K562 (cell line): ENCODE measurements around the gene DSTYK. TPM values are rescaled to one million over a fixed set of nuclear protein-coding genes. Genes with fewer than 3 reads are reported as not detected.

ENCODE experiments used
- ATAC-seq: fragments of 200-7000 bp; cut with Tn5 transposase; 3 replicates; pipeline ENCODE4 v1.9.1; 2020; ENCODE audit warnings: moderate library complexity
- BruUV-seq: library from RNA; stranded (reverse); fragments of 400-500 nt; replicated peaks from 2 replicates; lab custom pipeline; 2021; lab: Mats Ljungman, UMichigan
- CTCF ChIA-PET: fragments of 300-600 bp; formaldehyde crosslinking; extraction: SDS; loops from one replicate; lab custom pipeline; 2021; ENCODE audit warnings: low intra/inter-chr PET ratio; lab: Yijun Ruan, JAX
- POLR2A ChIA-PET: fragments of 300-600, 350-650 bp; sonication (Branson Sonifier 250); formaldehyde crosslinking; extraction: SDS; loops from one replicate; lab custom pipeline; 2021; ENCODE audit warnings: antibody characterized with exemption, inconsistent platforms; lab: Yijun Ruan, JAX
- DNase-seq, 4 experiments: peaks; one replicate each; pipeline versions ENCODE4 v3.0.0 to v3.0.0-alpha.2; 2011 to 2018; ENCODE audit warnings: low spot score in 3 of 4, mixed read lengths in 3 of 4; ENCODE audit errors: extremely low read depth in 1 of 4
- FAIRE-seq: peaks from 2 replicates; lab custom pipeline; 2011; peaks lifted over from hg19 to GRCh38; lab: Jason Lieb, UNC
- H2AFZ ChIP-seq: 2 replicates; pipeline ENCODE4 v1.6.0; 2011; ENCODE audit warnings: low read depth, low read length, control low read depth, inconsistent platforms
- H3K27ac ChIP-seq: fragments of 200-600 bp; 3 replicates; pipeline ENCODE4 v1.8.0; 2011; ENCODE audit warnings: low read depth, mild to moderate bottlenecking, control low read depth, inconsistent platforms, low read length, moderate library complexity, mixed read lengths; ENCODE audit errors: extremely low read depth
- H3K27me3 ChIP-seq, 2 experiments: fragments of 300-600 bp in 1 of 2; 2 replicates in 1 of 2; 3 replicates in 1 of 2; pipeline versions ENCODE4 v1.6.0 to v1.8.0; 2011; ENCODE audit warnings: inconsistent platforms in 2 of 2, low read length in 2 of 2, mild to moderate bottlenecking in 1 of 2, mixed read lengths in 1 of 2, moderate library complexity in 1 of 2; ENCODE audit not compliant: control insufficient read depth in 2 of 2, insufficient read depth in 2 of 2
- H3K36me3 ChIP-seq: fragments of 300-600 bp; 3 replicates; pipeline ENCODE4 v1.8.0; 2011; ENCODE audit warnings: mild to moderate bottlenecking, low read length, inconsistent platforms; ENCODE audit not compliant: control insufficient read depth, insufficient read depth
- H3K4me1 ChIP-seq, 2 experiments: fragments of 200-600 bp in 1 of 2; replicated peaks in 1 of 2; 2 replicates in 1 of 2; 3 replicates in 1 of 2; pipeline versions ENCODE4 v1.5.1 to v1.8.0; 2011; ENCODE audit warnings: inconsistent platforms in 2 of 2, low read length in 2 of 2, mild to moderate bottlenecking in 1 of 2, mixed read lengths in 1 of 2, moderate library complexity in 1 of 2; ENCODE audit not compliant: control insufficient read depth in 2 of 2, insufficient read depth in 2 of 2
- H3K4me2 ChIP-seq: 2 replicates; pipeline ENCODE4 v1.6.1; 2011; ENCODE audit warnings: low read length, control low read depth, inconsistent platforms, mixed read lengths; ENCODE audit not compliant: insufficient read depth
- H3K4me3 ChIP-seq: fragments of 200-600 bp; sonication (generic), shearing (Covaris generic); 2 replicates; pipeline ENCODE4 v1.5.1; 2016; ENCODE audit warnings: control low read depth, inconsistent platforms
- H3K79me2 ChIP-seq: fragments of 200-600 bp; 3 replicates; pipeline ENCODE4 v1.8.0; 2011; ENCODE audit warnings: low read length, inconsistent platforms; ENCODE audit not compliant: control insufficient read depth, insufficient read depth
- H3K9ac ChIP-seq, 2 experiments: 2 replicates each; pipeline versions ENCODE4 v1.6.0 to v1.6.1; 2011; ENCODE audit warnings: low read depth in 2 of 2, low read length in 2 of 2, control low read depth in 1 of 2, inconsistent platforms in 1 of 2, mild to moderate bottlenecking in 1 of 2, mixed read lengths in 1 of 2; ENCODE audit not compliant: insufficient read depth in 1 of 2
- H3K9me1 ChIP-seq: one replicate; pipeline ENCODE4 v1.6.0; 2011; ENCODE audit warnings: inconsistent platforms, mild to moderate bottlenecking, low read length, moderate library complexity; ENCODE audit not compliant: control insufficient read depth, insufficient read depth
- H3K9me3 ChIP-seq: replicated peaks from 2 replicates; pipeline ENCODE4 v1.5.1; 2011; ENCODE audit warnings: low read depth, low read length, inconsistent platforms; ENCODE audit not compliant: control insufficient read depth, insufficient read depth
- H4K20me1 ChIP-seq: replicated peaks from 2 replicates; pipeline ENCODE4 v1.6.1; 2011; ENCODE audit warnings: low read length, inconsistent platforms, mixed read lengths; ENCODE audit not compliant: control insufficient read depth, insufficient read depth
- WGBS: fragments of 100-300 bp; shearing (Covaris generic); methylation state at CpG from one replicate; pipeline ENCODE4 v1.1.6; 2016; ENCODE audit warnings: low coverage, mixed read lengths; ENCODE audit not compliant: insufficient coverage; ENCODE audit errors: missing lambda C conversion rate; 5-methylcytosine and 5-hydroxymethylcytosine counted together
- in situ Hi-C: fragments of 300-500 bp; cut with MboI; formaldehyde crosslinking; loops from 4 replicates; pipeline ENCODE4 v1.15.0; 2018; ENCODE audit warnings: inconsistent platforms, mixed read lengths
- intact Hi-C: fragments of 100-400 bp; cut with micrococcal nuclease; formaldehyde crosslinking; loops from 2 replicates; pipeline ENCODE4 v1.14.2; 2022
- polyA plus RNA-seq, 8 experiments: library from polyadenylated mRNA; depleted of rRNA in 4 of 8; stranded (reverse) in 5 of 8; unstranded in 3 of 8; fragments of >200 nt; fragmentation: Nextera tagmentation in 2 of 8; fragmentation: Illumina TruSeq in 1 of 8; extraction: Ambion mirVana in 2 of 8; extraction: Trizol in 1 of 8; gene quantifications; 2 replicates each; pipeline versions ENCODE4 v1.2.1 to v1.2.3, GENCODE V29; 2011 to 2014; ENCODE audit warnings: inconsistent platforms in 1 of 8, missing spikeins in 1 of 8
- total RNA-seq, 7 experiments: library from RNA; depleted of rRNA in 6 of 7; stranded (reverse); fragments of >200 nt in 6 of 7; fragmentation: Illumina TruSeq in 2 of 7; extraction: Trizol in 2 of 7; gene quantifications; 2 replicates each; pipeline versions ENCODE4 v1.2.1 to v1.2.3, GENCODE V29; 2011 to 2021; ENCODE audit warnings: low replicate concordance in 1 of 7
- TF ChIP-seq, protein P1 (sequence below): fragments of 250-450 bp; sonication (Bioruptor Pico); IDR thresholded peaks from 2 replicates; pipeline ENCODE4 v1.8.0; 2022; ENCODE audit warnings: moderate library complexity, mild to moderate bottlenecking, inconsistent platforms
- TF ChIP-seq, protein P2 (sequence below): sonication (generic); formaldehyde crosslinking; IDR thresholded peaks from 2 replicates; pipeline ENCODE4 v1.8.1; 2023; ENCODE audit warnings: mild to moderate bottlenecking, missing genetic modification reagents

Gene DSTYK
- total and polyA plus RNA-seq, 9 of the 15 experiments (the other 6 are each of a cell fraction or from before 2014, with no cell fraction given): 4.2 to 7.1 (median 6.2) TPM

- Histone ChIP-seq H3K27ac (no peak overlapping the region), H3K9me3 (no peaks in the 10 kb centered on the region), H3K4me1 (peaks cover 20 to 23% of the 10 kb centered on the region in 2 experiments), H3K27me3 (peaks cover 0 to 22% of the 10 kb centered on the region in 2 experiments; a peak in 2 of 5 replicates), H3K4me2 (no peak overlapping the region), H2AFZ (no peak overlapping the region), H3K9me1 (no peaks in the 10 kb centered on the region), H3K4me3 (no peak overlapping the region), H3K79me2 (no peaks in the 10 kb centered on the region), H3K9ac (no peak overlapping the region), H3K36me3 (no peaks in the 10 kb centered on the region), H4K20me1 (no peaks in the 10 kb centered on the region; the same call in 1 of the 2 replicates)
- ChIA-PET POLR2A (interaction anchor here (0.5 to 3.6 kb wide), 3 partner anchors 10 to 20 kb away, joined by 3 to 21 read pairs (median 19); partner anchors contain the start of gene TMCC2), CTCF (no interaction called here)
- FAIRE-seq: no peak
- intact Hi-C loops (no loop called here), in situ Hi-C loops (no loop called here)
- no peak for ATAC-seq
- DNase-seq: no peak
- WGBS: 9% methylated on average over 4 of the region's 4 CpGs
- BruUV-seq: no TSS peak
- TF ChIP-seq, protein P1, sequence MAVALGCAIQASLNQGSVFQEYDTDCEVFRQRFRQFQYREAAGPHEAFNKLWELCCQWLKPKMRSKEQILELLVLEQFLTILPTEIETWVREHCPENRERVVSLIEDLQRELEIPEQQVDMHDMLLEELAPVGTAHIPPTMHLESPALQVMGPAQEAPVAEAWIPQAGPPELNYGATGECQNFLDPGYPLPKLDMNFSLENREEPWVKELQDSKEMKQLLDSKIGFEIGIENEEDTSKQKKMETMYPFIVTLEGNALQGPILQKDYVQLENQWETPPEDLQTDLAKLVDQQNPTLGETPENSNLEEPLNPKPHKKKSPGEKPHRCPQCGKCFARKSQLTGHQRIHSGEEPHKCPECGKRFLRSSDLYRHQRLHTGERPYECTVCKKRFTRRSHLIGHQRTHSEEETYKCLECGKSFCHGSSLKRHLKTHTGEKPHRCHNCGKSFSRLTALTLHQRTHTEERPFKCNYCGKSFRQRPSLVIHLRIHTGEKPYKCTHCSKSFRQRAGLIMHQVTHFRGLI (CRISPR knock-in tag): no peak
- TF ChIP-seq, protein P2, sequence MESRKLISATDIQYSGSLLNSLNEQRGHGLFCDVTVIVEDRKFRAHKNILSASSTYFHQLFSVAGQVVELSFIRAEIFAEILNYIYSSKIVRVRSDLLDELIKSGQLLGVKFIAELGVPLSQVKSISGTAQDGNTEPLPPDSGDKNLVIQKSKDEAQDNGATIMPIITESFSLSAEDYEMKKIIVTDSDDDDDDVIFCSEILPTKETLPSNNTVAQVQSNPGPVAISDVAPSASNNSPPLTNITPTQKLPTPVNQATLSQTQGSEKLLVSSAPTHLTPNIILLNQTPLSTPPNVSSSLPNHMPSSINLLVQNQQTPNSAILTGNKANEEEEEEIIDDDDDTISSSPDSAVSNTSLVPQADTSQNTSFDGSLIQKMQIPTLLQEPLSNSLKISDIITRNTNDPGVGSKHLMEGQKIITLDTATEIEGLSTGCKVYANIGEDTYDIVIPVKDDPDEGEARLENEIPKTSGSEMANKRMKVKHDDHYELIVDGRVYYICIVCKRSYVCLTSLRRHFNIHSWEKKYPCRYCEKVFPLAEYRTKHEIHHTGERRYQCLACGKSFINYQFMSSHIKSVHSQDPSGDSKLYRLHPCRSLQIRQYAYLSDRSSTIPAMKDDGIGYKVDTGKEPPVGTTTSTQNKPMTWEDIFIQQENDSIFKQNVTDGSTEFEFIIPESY (CRISPR knock-in tag): peak; percentile 63; the same call in 1 of the 2 replicates
Observed at GRCh38 chr1:205244384-205244783, 32.9 kb upstream of the DSTYK start.
